ENCODE results near the gene CDKL1.

DNA sequence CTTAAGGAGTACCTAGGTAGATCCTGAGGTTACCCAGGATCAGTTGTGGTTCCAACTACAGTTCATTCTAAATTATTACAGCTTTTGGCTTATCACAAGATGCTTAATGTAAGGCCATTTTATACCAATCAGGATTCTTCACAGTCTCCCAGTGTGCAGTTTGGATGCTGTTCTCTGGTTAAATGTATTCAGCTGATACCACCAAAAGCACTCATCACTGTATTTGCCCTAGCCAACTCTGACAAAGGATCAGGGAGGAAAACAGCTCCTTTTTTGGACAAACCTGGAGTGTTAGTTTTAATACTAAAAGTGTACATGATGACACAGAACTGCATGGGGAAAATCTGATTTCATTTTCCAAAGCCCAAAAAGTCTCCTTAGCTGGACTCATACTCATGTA lies 65.1 kb downstream of the CDKL1 start:
- TF ChIP-seq ZNF175 (tag by site-specific recombination; IDR thresholded peaks at IDR 0.05), result no peak
- TF ChIP-seq, protein P1, sequence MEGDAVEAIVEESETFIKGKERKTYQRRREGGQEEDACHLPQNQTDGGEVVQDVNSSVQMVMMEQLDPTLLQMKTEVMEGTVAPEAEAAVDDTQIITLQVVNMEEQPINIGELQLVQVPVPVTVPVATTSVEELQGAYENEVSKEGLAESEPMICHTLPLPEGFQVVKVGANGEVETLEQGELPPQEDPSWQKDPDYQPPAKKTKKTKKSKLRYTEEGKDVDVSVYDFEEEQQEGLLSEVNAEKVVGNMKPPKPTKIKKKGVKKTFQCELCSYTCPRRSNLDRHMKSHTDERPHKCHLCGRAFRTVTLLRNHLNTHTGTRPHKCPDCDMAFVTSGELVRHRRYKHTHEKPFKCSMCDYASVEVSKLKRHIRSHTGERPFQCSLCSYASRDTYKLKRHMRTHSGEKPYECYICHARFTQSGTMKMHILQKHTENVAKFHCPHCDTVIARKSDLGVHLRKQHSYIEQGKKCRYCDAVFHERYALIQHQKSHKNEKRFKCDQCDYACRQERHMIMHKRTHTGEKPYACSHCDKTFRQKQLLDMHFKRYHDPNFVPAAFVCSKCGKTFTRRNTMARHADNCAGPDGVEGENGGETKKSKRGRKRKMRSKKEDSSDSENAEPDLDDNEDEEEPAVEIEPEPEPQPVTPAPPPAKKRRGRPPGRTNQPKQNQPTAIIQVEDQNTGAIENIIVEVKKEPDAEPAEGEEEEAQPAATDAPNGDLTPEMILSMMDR (tag by site-specific recombination; IDR thresholded peaks at IDR 0.05), result no peak
- no peak for TF ChIP-seq ZNF184 (tag by site-specific recombination; IDR thresholded peaks at IDR 0.05)
- no peak for TF ChIP-seq ZNF292 (tag by site-specific recombination; IDR thresholded peaks at IDR 0.05; ENCODE audit: borderline replicate concordance, low read depth)
- TF ChIP-seq ZNF324 (tag by site-specific recombination; IDR thresholded peaks at IDR 0.05), result no peak

Data from HEK293 (cell line).